HG03520 (cell line): ENCODE measurements around the gene TNFAIP2.

Experiments used
- ATAC-seq: cut with Tn5 transposase; IDR thresholded peaks from one replicate; pipeline ENCODE4 v1.9.1; 2021; ENCODE audit warnings: mild to moderate bottlenecking, moderate library complexity; ENCODE audit not compliant: unreplicated experiment

The TNFAIP2 gene

DNA sequence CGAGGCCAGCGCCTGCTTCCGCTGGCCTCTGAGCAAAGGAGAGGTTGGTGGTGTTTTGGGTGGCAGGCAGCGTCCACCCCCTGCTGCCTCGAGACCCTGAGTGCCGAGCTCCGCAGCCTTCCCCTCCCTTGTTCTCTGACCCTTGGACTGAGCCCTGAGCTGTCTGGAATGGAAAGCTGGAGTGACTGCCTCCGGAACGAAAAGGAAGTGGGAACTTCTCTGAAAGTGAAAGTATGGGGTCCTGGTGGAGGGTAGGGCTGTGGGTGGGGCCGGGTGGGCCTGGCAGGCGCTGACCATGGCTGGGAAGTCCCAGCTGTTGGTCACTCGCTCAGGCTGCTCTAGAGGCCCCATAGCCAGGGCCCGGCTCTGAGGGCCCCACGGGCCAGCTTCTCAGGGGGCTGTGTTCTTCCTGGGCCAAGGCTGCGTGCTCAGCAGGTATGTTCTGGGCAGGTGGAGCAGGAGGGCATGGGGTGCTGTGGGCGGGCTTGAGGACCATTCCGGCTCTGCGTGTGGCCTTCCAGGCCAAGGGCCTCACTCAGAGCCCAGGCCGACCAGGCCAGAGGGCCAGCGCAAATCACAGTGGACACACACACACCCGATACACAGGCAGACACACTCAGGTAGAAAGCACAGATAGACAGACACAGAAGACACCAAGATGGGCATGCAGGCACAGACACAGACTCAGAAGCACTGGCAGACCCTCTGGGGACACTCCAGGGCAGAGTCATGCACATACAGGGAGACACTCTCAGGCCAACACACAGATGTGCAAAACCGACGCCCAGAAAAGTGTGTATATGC lies 28.7 kb upstream of the TNFAIP2 start, which contains the start of gene EXOC3L4:
Gene EXOC3L4 (plus strand): TSS at position 320 of the 804 bp plus-strand sequence. CDS start 5,495 bp downstream, outside the sequence.
- no peak for ATAC-seq

DNA sequence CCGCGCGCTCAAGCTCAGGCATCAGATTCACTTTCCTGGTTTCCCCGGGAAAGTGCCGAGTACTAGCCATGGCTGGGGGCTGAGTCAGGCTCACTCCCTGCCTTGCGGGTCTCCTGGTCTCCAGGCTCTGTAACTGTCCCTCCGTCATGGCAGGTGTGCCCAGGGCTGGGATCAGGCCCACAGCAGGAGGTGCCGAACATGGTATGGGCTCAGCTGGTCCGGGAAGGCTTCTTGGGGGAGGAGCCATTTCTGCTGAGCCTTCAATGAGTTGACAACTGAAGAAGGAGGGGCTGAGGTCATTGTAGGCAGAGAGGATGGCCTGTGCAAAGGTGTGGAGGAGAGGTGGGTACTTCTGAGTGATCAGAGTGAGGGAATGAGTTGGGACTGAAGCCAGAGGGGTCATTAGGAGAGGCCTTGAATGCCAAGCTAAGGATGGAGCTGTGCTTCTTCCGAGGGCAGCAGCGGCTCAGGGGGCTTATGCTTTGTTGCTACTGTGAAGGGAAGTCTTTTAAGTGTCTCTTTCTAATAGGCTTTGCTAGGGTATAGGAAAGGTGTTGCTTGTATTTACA lies 28.0 kb upstream of the TNFAIP2 start:
- ATAC-seq, result no peak

DNA sequence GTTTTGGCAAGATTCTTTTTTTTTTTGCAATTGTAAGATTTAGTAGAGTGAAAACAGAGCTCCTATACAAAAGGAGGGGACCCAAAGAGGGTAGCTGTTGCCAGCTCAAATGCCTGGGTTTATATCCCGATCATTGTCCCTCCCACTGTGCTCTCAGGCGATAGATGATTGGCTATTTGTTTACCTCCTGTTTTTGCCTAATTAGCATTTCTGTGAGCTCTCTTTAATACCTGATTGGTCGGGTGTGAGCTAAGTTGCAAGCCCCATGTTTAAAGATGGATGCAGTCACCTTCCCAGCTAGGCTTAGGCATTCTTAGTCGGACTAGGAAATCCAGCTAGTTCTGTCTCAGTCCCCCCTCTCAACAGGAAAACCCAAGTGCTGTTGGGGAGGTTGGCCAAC lies 26.9 kb upstream of the TNFAIP2 start:
- no peak for ATAC-seq

- no peak for ATAC-seq
Observed at GRCh38 chr14:103097244-103097993, 25.8 kb upstream of the TNFAIP2 start.

DNA sequence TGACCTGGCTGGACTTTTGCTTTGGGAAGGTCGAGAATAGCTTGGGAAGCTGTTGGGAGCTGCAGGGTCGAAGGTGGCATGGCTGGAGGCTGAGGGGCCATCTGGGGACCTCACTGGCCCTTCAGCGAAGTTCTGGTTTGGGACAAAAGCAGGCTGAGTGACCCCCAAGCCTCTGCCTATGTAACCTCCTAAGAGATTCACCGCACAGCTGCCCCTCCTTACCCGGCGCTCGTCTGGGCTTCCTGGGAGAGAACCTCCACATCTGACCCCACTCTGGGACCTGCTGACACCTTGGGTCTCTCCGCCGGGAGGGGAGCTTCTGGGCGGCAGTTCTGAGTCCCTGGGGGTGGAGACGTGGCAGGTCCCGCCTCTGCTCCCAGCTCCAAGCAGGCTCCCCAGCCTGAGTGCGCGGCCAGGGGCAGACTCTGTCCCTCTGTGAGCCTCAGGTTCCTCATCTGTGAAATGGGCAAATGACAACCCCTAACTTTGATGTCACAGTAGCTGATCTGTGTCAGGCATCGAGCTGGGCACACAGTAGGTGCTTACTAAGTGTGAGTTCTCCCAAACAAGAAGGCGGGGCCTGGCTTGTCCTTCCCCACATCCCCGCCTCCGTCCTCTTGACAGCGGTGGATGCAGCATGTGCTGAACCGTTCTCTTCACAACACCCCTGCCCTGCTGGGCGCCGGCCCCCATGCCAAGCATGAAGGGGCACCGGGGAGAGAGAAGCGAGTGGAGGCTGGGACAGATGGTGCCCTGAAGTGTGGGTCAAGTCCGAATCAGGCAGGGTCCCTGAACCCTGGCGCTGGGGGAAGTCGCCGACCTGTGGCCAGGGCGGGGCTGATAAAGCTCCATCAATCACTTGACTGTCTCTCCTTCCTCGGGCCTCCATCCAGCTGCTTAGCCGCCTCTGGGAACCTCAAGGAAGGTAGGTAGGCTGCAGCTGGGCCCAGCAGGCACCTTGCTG lies 25.0 kb upstream of the TNFAIP2 start:
- ATAC-seq, result no peak

- no peak for ATAC-seq
Observed at GRCh38 chr14:103099081-103099732, 24.1 kb upstream of the TNFAIP2 start.

GRCh38 chr14:103099733-103100280 lies 23.5 kb upstream of the TNFAIP2 start:
- ATAC-seq, result no peak

DNA sequence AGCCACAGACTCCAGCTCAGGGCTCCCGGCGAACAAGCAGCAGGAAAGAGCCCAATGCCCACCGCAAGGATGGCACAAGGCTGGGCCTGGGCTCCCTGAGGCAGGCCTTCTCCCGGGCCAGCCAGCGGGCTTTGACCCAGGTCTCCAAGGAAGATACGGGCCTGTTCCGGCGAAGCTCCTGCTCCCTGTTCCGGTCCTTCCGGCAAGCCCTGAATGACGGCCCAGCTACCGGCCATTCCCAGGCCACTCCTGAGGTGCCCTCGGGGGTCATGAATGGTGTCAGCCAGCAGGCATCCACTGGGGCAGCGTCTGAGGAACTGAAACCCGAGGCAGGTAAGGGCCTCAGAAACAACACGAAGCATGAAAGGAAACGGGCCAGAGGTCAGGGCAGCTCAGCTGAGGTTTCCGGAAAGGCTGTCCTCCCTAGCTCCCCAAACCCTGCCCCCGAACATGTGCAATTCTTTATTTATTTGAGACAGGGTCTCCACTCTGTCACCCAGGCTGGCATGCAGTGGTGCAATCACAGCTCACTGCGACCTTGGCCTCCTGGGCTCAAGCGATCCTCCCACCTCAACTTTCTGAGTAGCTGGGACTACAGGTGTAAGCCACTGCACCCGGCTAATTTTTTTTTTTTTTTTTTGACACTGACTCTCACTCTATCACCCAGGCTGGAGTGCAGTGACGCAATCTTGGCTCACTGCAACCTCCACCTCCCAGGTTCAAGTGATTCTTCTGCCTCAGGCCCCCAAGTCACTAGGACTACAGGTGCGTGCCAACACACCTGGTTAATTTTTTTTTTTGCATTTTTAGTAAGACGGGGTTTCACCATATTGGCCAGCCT lies 22.8 kb upstream of the TNFAIP2 start:
- ATAC-seq, result no peak

DNA sequence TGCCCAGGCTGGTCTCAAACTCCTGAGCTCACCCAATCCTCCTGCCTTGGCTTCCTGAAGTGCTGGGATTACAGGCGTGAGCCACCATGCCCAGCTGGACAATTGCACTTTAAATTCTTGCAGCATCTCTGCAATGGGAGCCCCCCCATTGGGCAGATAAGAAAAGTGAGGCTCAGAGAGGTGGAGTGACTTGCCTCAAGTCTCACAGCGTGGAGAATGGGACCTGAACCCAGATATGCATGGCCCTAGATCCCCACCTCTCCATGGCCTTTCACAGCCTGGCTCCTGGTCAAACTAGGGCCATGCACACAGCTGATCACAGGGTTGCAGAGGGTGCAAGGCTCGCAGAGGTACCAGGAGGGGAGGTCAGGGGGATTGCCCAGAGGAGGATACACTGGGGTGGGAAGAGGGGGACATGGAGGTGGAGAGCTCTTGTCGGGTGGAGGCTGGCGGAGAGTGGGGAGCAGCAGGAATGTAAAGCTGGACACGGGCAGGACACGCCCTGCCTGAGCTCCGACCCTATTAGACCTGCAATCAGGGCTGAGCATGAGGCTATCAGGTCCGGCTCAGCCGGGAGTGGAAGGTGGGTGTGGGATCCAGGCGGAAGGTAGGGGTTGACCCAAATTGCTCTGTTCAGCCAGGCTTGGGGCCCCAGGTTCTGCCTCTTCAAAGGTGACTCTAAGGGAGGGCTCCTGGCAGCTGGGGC lies 21.9 kb upstream of the TNFAIP2 start:
- no peak for ATAC-seq

GRCh38 chr14:103101963-103102688 lies 21.1 kb upstream of the TNFAIP2 start:
- no peak for ATAC-seq

- ATAC-seq, result no peak
Observed at GRCh38 chr14:103102689-103103260, 20.5 kb upstream of the TNFAIP2 start.

- no peak for ATAC-seq
Observed at GRCh38 chr14:103103461-103104388, 19.5 kb upstream of the TNFAIP2 start.

DNA sequence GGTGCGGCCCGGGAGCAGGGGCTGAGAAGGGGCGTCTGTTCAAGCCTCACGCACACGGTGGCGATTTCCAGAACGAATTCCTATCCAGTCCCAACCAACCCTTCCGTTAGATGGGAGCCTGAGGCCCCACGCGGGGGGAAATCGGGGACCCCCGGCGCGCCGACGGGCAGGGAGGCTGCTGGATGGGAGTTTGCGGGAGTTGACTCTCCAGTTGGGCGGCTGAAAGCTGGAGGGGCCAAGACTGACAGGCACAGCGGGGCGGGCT lies 18.9 kb upstream of the TNFAIP2 start:
- ATAC-seq, result no peak

- ATAC-seq, result no peak
Observed at GRCh38 chr14:103104654-103105452, 18.4 kb upstream of the TNFAIP2 start.

GRCh38 chr14:103105580-103106150 lies 17.6 kb upstream of the TNFAIP2 start:
- no peak for ATAC-seq
